Caco-2 (cell line): ENCODE results near the gene EID2B. TPM values are rescaled to one million over a fixed set of nuclear protein-coding genes. Genes with fewer than 3 reads are reported as not detected.

Experiments
- BruUV-seq: library from RNA; stranded (reverse); fragments of 400-500 nt; replicated peaks from 2 replicates; lab custom pipeline; 2021; lab: Mats Ljungman, UMichigan
- CTCF ChIA-PET: fragments of 300-600 bp; sonication (Branson Sonifier 250); formaldehyde crosslinking; loops from one replicate; lab custom pipeline; 2022; ENCODE audit warnings: antibody characterized with exemption; lab: Charles Lee
- POLR2A ChIA-PET: fragments of 300-600 bp; sonication (Branson Sonifier 250); formaldehyde crosslinking; loops from one replicate; lab custom pipeline; 2022; ENCODE audit warnings: antibody characterized with exemption; lab: Charles Lee
- DNase-seq, 2 experiments: peaks; one replicate each; pipeline versions ENCODE4 v3.0.0 to v3.0.0-alpha.2; 2020 to 2022
- H3K27me3 ChIP-seq: replicated peaks from 2 replicates; pipeline ENCODE4 v1.6.0; 2011; ENCODE audit warnings: low read length; ENCODE audit not compliant: control insufficient read depth, insufficient read depth
- H3K36me3 ChIP-seq: 2 replicates; pipeline ENCODE4 v1.5.1; 2011; ENCODE audit warnings: low read length; ENCODE audit not compliant: control insufficient read depth, insufficient read depth
- H3K4me1 ChIP-seq: fragments of 250-450 bp; sonication (Bioruptor Pico); 2 replicates; pipeline ENCODE4 v1.5.1; 2020; ENCODE audit warnings: mild to moderate bottlenecking
- H3K4me3 ChIP-seq: 2 replicates; pipeline ENCODE4 v1.5.1; 2011; ENCODE audit warnings: low read depth, mild to moderate bottlenecking, control low read depth, low read length
- H3K9me3 ChIP-seq: fragments of 250-450 bp; sonication (Bioruptor Pico); 2 replicates; pipeline ENCODE4 v1.5.1; 2020; ENCODE audit warnings: mild to moderate bottlenecking, moderate library complexity
- H3K27ac Mint-ChIP-seq: one replicate; pipeline ENCODE4 v1.8.0; 2022; ENCODE audit warnings: mixed read lengths; ENCODE audit not compliant: unreplicated experiment
- H3K27me3 Mint-ChIP-seq: one replicate; pipeline ENCODE4 v1.8.0; 2022; ENCODE audit warnings: mixed read lengths; ENCODE audit not compliant: insufficient read depth, unreplicated experiment
- H3K36me3 Mint-ChIP-seq: one replicate; pipeline ENCODE4 v1.8.0; 2022; ENCODE audit warnings: mild to moderate bottlenecking, mixed read lengths; ENCODE audit not compliant: insufficient read depth, unreplicated experiment
- H3K4me1 Mint-ChIP-seq: one replicate; pipeline ENCODE4 v1.8.0; 2022; ENCODE audit warnings: low read depth, mixed read lengths; ENCODE audit not compliant: unreplicated experiment
- H3K4me3 Mint-ChIP-seq: one replicate; pipeline ENCODE4 v1.8.0; 2022; ENCODE audit warnings: mild to moderate bottlenecking, moderate library complexity, mixed read lengths; ENCODE audit not compliant: unreplicated experiment
- H3K9me3 Mint-ChIP-seq: one replicate; pipeline ENCODE4 v1.8.0; 2022; ENCODE audit warnings: mixed read lengths; ENCODE audit not compliant: unreplicated experiment
- CTCF ChIP-seq, 2 experiments: fragments of 200-600 bp in 1 of 2; IDR thresholded peaks; 1 replicate in 1 of 2; 2 replicates in 1 of 2; pipeline versions ENCODE4 v1.5.1 to v1.8.0; 2011 to 2022; ENCODE audit warnings: antibody characterized with exemption in 1 of 2, control low read depth in 1 of 2, inconsistent platforms in 1 of 2, low read depth in 1 of 2, low read length in 1 of 2, mild to moderate bottlenecking in 1 of 2, moderate library complexity in 1 of 2; ENCODE audit not compliant: insufficient read depth in 1 of 2, severe bottlenecking in 1 of 2, unreplicated experiment in 1 of 2
- intact Hi-C: fragments of 100-400 bp; cut with micrococcal nuclease; formaldehyde crosslinking; loops from one replicate; pipeline ENCODE4 v1.10.0; 2022; ENCODE audit not compliant: unreplicated experiment
- total RNA-seq: library from RNA; stranded (reverse); gene quantifications from 2 replicates; pipeline ENCODE4 v1.2.3, GENCODE V29; 2022

Gene EID2B
- total RNA-seq, 1 experiment from 2014 or later, result 2.1 TPM

- H3K4me3 ChIP-seq, result no peak overlapping the region
- no peaks in the 10 kb centered on the region for H3K36me3 Mint-ChIP-seq
- no peaks in the 10 kb centered on the region for H3K27me3 ChIP-seq
- intact Hi-C loops, result no loop called here
- no peaks in the 10 kb centered on the region for H3K4me1 ChIP-seq
- TF ChIP-seq CTCF (IDR thresholded peaks at IDR 0.05; ENCODE audit: insufficient read depth in 1 of 2, low read depth in 1 of 2, low read length in 1 of 2, severe bottlenecking in 1 of 2, unreplicated experiment in 1 of 2), result no peak
- CTCF ChIA-PET, result no interaction called here
- no peaks in the 10 kb centered on the region for H3K36me3 ChIP-seq
- POLR2A ChIA-PET, result no interaction called here
- DNase-seq, result no peak
- BruUV-seq, result no TSS peak
- H3K9me3 ChIP-seq, result no peaks in the 10 kb centered on the region
- H3K27ac Mint-ChIP-seq, result no peak overlapping the region
- H3K9me3 Mint-ChIP-seq, result no peaks in the 10 kb centered on the region
- peak overlapping the region; percentile 8 for H3K4me3 Mint-ChIP-seq
- H3K4me1 Mint-ChIP-seq, result no peaks in the 10 kb centered on the region
- H3K27me3 Mint-ChIP-seq, result peaks cover 5% of the 10 kb centered on the region
Measured at GRCh38 chr19:39517432-39517831, 15.2 kb downstream of the EID2B start.

GRCh38 chr19:39516270-39516669 is 16.4 kb downstream of the EID2B start:
- no peaks in the 10 kb centered on the region for H3K36me3 ChIP-seq
- no peaks in the 10 kb centered on the region for H3K27me3 ChIP-seq
- H3K4me3 Mint-ChIP-seq, result peak overlapping the region; percentile 61
- BruUV-seq, result no TSS peak
- H3K4me3 ChIP-seq, result no peak overlapping the region
- intact Hi-C loops, result no loop called here
- H3K27ac Mint-ChIP-seq, result no peak overlapping the region
- H3K4me1 Mint-ChIP-seq, result no peaks in the 10 kb centered on the region
- ChIA-PET CTCF (interaction anchor here (0.8 kb wide), 1 partner anchor 19 kb away, joined by 4 read pairs; no protein-coding TSS in a partner anchor), POLR2A (no interaction called here)
- no peak for DNase-seq
- H3K36me3 Mint-ChIP-seq, result no peaks in the 10 kb centered on the region
- no peaks in the 10 kb centered on the region for H3K9me3 ChIP-seq
- no peaks in the 10 kb centered on the region for H3K4me1 ChIP-seq
- peaks cover 5% of the 10 kb centered on the region for H3K27me3 Mint-ChIP-seq
- H3K9me3 Mint-ChIP-seq, result no peaks in the 10 kb centered on the region
- TF ChIP-seq CTCF (IDR thresholded peaks at IDR 0.05; ENCODE audit: insufficient read depth in 1 of 2, low read depth in 1 of 2, low read length in 1 of 2, severe bottlenecking in 1 of 2, unreplicated experiment in 1 of 2), result no peak

GRCh38 chr19:39515551-39516191 is 17.0 kb downstream of the EID2B start:
- H3K4me3 Mint-ChIP-seq, result peak overlapping the region; percentile 61
- DNase-seq, result no peak
- no peak for TF ChIP-seq CTCF (IDR thresholded peaks at IDR 0.05; ENCODE audit: insufficient read depth in 1 of 2, low read depth in 1 of 2, low read length in 1 of 2, severe bottlenecking in 1 of 2, unreplicated experiment in 1 of 2)
- CTCF ChIA-PET, result interaction anchor here (0.8 kb wide), 1 partner anchor 18 kb away, joined by 4 read pairs; no protein-coding TSS in a partner anchor
- intact Hi-C loops, result no loop called here
- H3K36me3 ChIP-seq, result no peaks in the 10 kb centered on the region
- H3K4me1 Mint-ChIP-seq, result no peaks in the 10 kb centered on the region
- no peak overlapping the region for H3K27ac Mint-ChIP-seq
- POLR2A ChIA-PET, result no interaction called here
- no peaks in the 10 kb centered on the region for H3K27me3 ChIP-seq
- H3K4me1 ChIP-seq, result no peaks in the 10 kb centered on the region
- no peaks in the 10 kb centered on the region for H3K9me3 Mint-ChIP-seq
- H3K4me3 ChIP-seq, result peak overlapping the region; percentile 47
- H3K36me3 Mint-ChIP-seq, result no peaks in the 10 kb centered on the region
- no TSS peak for BruUV-seq
- no peaks in the 10 kb centered on the region for H3K9me3 ChIP-seq
- H3K27me3 Mint-ChIP-seq, result peaks cover 5% of the 10 kb centered on the region
